Endodermal cell (in vitro differentiated cells): ENCODE data around the gene RAB28. TPM values are rescaled to one million over a fixed set of nuclear protein-coding genes. Genes with fewer than 3 reads are reported as not detected.

ENCODE experiments used
- DNase-seq: peaks from one replicate; pipeline ENCODE4 v3.0.0-alpha.2; 2017
- H3K27ac ChIP-seq: 2 replicates; pipeline ENCODE4 v1.5.1; 2013; ENCODE audit warnings: mild to moderate bottlenecking, low read depth, low read length, moderate library complexity
- H3K27me3 ChIP-seq: 2 replicates; pipeline ENCODE4 v1.6.1; 2013; ENCODE audit warnings: mild to moderate bottlenecking, low read length, moderate library complexity; ENCODE audit not compliant: insufficient read depth, control insufficient read depth, poor library complexity, severe bottlenecking
- H3K36me3 ChIP-seq: 2 replicates; pipeline ENCODE4 v1.7.0; 2013; ENCODE audit warnings: mild to moderate bottlenecking, low read length, moderate library complexity; ENCODE audit not compliant: control insufficient read depth, insufficient read depth
- H3K4me1 ChIP-seq: one replicate; pipeline ENCODE4 v1.7.0; 2013; ENCODE audit warnings: low read length; ENCODE audit not compliant: control insufficient read depth, insufficient read depth
- H3K4me3 ChIP-seq: 2 replicates; pipeline ENCODE4 v1.5.1; 2013; ENCODE audit warnings: mild to moderate bottlenecking, low read length, moderate library complexity
- H3K9ac ChIP-seq: 2 replicates; pipeline ENCODE4 v1.6.1; 2013; ENCODE audit warnings: mild to moderate bottlenecking, low read length, moderate library complexity; ENCODE audit not compliant: poor library complexity, severe bottlenecking; ENCODE audit errors: extremely low read depth
- H3K9me3 ChIP-seq: 2 replicates; pipeline ENCODE4 v1.6.1; 2013; ENCODE audit warnings: mild to moderate bottlenecking, low read length, moderate library complexity; ENCODE audit not compliant: control insufficient read depth
- H3K27ac Mint-ChIP-seq: 2 replicates; pipeline ENCODE4 v1.8.0; 2020; ENCODE audit warnings: mixed read lengths
- H3K27me3 Mint-ChIP-seq: 2 replicates; pipeline ENCODE4 v1.8.0; 2021; ENCODE audit warnings: mild to moderate bottlenecking, mixed read lengths; ENCODE audit not compliant: insufficient read depth
- H3K36me3 Mint-ChIP-seq: 2 replicates; pipeline ENCODE4 v1.8.0; 2020; ENCODE audit warnings: low read depth, mixed read lengths
- H3K4me1 Mint-ChIP-seq: 2 replicates; pipeline ENCODE4 v1.8.0; 2020; ENCODE audit warnings: mixed read lengths
- H3K4me3 Mint-ChIP-seq: 2 replicates; pipeline ENCODE4 v1.8.0; 2020; ENCODE audit warnings: mild to moderate bottlenecking, moderate library complexity, mixed read lengths
- H3K9me3 Mint-ChIP-seq: 2 replicates; pipeline ENCODE4 v1.8.0; 2020; ENCODE audit warnings: mild to moderate bottlenecking, mixed read lengths
- WGBS, 2 experiments: methylation state at CpG; one replicate each; pipeline versions ENCODE4 v1.1.5 to v1.1.7; 2013; ENCODE audit warnings: missing lambda C conversion rate in 2 of 2, mixed read lengths in 1 of 2; ENCODE audit not compliant: insufficient coverage in 1 of 2, insufficient read length in 1 of 2; 5-methylcytosine and 5-hydroxymethylcytosine counted together
- total RNA-seq, 2 donors: library from RNA; stranded (reverse); fragmentation: NEBNext Ultra II Directional in 1 of 2; extraction: Animal tissue kit (Norgen Biotek cat#: 25700) in 1 of 2; gene quantifications; 2 replicates in 1 of 2; 3 replicates in 1 of 2; pipeline ENCODE4 v1.2.1, GENCODE V29; 2021
- TF ChIP-seq, protein P1 (sequence below): fragments of 200-600 bp; sonication (generic); conservative IDR thresholded peaks from 2 replicates; pipeline ENCODE4 v1.5.0; 2021; ENCODE audit warnings: antibody characterized with exemption, mild to moderate bottlenecking

RAB28 gene
- total RNA-seq, 2 donors from 2014 or later, result 24.6 to 25.7 TPM

DNA sequence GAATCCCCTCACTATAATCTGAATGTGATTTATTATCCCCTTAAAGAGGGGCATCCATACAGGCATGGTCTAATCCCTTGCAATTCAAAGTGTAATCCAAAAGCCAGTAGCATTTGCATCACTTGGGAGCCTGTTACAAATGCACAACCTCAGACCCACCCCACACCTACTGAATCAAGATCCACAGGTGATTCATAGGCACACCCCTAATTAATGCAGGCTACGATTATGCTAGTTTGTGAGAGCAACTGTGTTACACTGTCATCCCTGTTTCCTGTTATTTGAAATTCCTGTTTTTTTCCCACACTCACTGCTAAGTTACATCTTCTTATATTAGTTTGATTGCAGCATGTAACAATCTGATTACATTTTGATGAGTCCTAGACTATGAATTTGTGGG, 120.0 kb downstream of the RAB28 start:
- Histone ChIP-seq H3K9me3 (no peaks in the 10 kb centered on the region), H3K27ac (no peak overlapping the region), H3K36me3 (peaks cover 7% of the 10 kb centered on the region), H3K27me3 (no peaks in the 10 kb centered on the region), H3K4me1 (no peaks in the 10 kb centered on the region), H3K9ac (no peak overlapping the region), H3K4me3 (no peak overlapping the region)
- Mint-ChIP-seq H3K36me3 (peaks cover 10% of the 10 kb centered on the region), H3K4me3 (no peak overlapping the region), H3K27ac (no peak overlapping the region), H3K4me1 (no peaks in the 10 kb centered on the region), H3K27me3 (no peaks in the 10 kb centered on the region), H3K9me3 (no peaks in the 10 kb centered on the region)
- TF ChIP-seq, protein P1, sequence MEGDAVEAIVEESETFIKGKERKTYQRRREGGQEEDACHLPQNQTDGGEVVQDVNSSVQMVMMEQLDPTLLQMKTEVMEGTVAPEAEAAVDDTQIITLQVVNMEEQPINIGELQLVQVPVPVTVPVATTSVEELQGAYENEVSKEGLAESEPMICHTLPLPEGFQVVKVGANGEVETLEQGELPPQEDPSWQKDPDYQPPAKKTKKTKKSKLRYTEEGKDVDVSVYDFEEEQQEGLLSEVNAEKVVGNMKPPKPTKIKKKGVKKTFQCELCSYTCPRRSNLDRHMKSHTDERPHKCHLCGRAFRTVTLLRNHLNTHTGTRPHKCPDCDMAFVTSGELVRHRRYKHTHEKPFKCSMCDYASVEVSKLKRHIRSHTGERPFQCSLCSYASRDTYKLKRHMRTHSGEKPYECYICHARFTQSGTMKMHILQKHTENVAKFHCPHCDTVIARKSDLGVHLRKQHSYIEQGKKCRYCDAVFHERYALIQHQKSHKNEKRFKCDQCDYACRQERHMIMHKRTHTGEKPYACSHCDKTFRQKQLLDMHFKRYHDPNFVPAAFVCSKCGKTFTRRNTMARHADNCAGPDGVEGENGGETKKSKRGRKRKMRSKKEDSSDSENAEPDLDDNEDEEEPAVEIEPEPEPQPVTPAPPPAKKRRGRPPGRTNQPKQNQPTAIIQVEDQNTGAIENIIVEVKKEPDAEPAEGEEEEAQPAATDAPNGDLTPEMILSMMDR, result no peak
- 93% methylated on average over 1 of the region's 1 CpG; no CpG with 5 or more reads in 1 of the 2 experiments for WGBS, 2 experiments
- no peak for DNase-seq

DNA sequence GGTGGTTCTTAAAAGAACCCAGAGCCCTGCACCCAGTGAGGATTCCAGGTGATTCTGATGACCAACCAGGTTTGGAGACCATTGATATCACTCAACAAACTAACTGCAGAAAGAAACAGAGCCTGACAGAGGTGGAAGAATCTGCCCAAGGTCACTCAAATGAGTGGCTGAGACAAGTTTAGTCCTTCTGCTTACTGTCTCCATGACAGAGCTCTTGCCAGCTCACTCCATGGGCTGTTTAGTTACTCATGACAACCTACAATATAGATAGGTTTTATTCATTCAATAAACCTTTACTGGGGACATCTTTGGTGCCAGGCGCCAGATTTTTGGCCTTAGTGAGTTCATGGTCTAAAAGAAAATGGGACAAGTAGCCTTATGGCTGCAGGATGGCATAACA, 124.3 kb downstream of the RAB28 start:
- Mint-ChIP-seq H3K4me1 (no peaks in the 10 kb centered on the region), H3K27me3 (no peaks in the 10 kb centered on the region), H3K36me3 (peaks cover 10% of the 10 kb centered on the region), H3K4me3 (no peak overlapping the region), H3K9me3 (no peaks in the 10 kb centered on the region), H3K27ac (no peak overlapping the region)
- Histone ChIP-seq H3K9ac (no peak overlapping the region), H3K9me3 (no peaks in the 10 kb centered on the region), H3K36me3 (no peaks in the 10 kb centered on the region), H3K4me1 (no peaks in the 10 kb centered on the region), H3K27ac (no peak overlapping the region), H3K27me3 (no peaks in the 10 kb centered on the region), H3K4me3 (no peak overlapping the region)
- DNase-seq, result no peak
- WGBS, 2 experiments, result 92 to 100% methylated on average over 1 of the region's 1 CpG
- TF ChIP-seq, protein P1, result no peak

DNA sequence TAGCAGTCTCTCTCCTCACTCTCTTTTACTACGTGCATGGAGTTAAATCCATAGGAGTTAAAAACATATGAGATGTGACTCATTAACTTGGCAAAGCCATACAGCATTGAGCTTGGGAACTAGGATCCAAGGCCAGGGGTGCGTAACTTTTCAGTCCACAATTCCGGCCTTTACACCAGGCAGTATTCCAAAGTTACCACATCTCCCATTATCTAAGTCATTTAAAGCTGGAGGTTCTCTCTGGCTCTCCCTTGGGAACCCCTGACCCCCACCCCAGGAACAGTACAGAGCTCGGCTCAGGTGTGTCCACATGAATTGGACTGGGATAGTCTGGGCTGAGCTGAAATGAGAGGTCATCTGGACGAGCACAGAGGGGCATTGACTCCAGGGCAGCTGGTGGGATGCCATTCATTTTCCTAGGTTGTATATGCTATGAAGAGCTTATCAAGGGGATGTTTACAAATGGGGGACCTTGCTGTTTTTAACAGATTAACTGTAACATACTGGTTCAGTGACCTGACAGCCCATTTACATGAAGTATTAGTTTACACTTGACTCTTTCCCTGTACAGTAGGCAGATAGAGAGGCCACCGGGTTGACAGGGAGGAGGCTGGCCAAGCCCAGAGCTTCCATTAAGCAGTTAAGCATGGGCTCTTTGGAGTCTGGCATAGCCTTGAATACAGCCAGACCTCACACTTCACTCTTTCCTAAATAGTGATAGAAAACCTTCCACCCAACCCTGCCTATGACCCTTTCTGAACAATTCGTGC, 128.8 kb downstream of the RAB28 start:
- DNase-seq, result no peak
- Mint-ChIP-seq H3K4me3 (no peak overlapping the region), H3K9me3 (no peaks in the 10 kb centered on the region), H3K4me1 (no peaks in the 10 kb centered on the region), H3K36me3 (peaks cover 27% of the 10 kb centered on the region), H3K27me3 (no peaks in the 10 kb centered on the region), H3K27ac (no peak overlapping the region)
- Histone ChIP-seq H3K27me3 (no peaks in the 10 kb centered on the region), H3K4me1 (no peaks in the 10 kb centered on the region), H3K27ac (no peak overlapping the region), H3K36me3 (no peaks in the 10 kb centered on the region), H3K9me3 (no peaks in the 10 kb centered on the region), H3K4me3 (no peak overlapping the region), H3K9ac (no peak overlapping the region)
- WGBS, 2 experiments, result 92 to 100% methylated on average over 1 to 7 of the region's 7 CpGs
- TF ChIP-seq, protein P1, result no peak
